Measurements from ENCODE around the gene FAM193A.
"Not testable (repeated sequence)": the region's sequence is repeated elsewhere in the genome, so short reads cannot be mapped to it uniquely, and the experiment has no call there.

The FAM193A gene

GRCh38 chr4:2516635-2517034, 19.8 kb upstream of the FAM193A start:
- DNase-seq = no peak

GRCh38 chr4:2526559-2526958, 9.9 kb upstream of the FAM193A start:
- DNase-seq = no peak

GRCh38 chr4:2534904-2535375, 1.5 kb upstream of the FAM193A start:
- DNase-seq = no peak

GRCh38 chr4:2535376-2536192, 863 bp upstream of the FAM193A start:
- DNase-seq = peak in 3 of 4 experiments; percentile 33 to 54 (median 45)

- peak in 2 of 4 experiments; percentile 19 to 44 for DNase-seq
Observed at GRCh38 chr4:2537011-2537830, 774 bp downstream of the FAM193A start.

GRCh38 chr4:2543580-2544191, 7.2 kb downstream of the FAM193A start:
- not testable (repeated sequence) for DNase-seq

- no peak for DNase-seq
Observed at GRCh38 chr4:2545321-2546013, 9.0 kb downstream of the FAM193A start.

- DNase-seq = no peak
Observed at GRCh38 chr4:2546286-2546823, 9.9 kb downstream of the FAM193A start.

GRCh38 chr4:2546961-2547691, 10.7 kb downstream of the FAM193A start:
- not testable (repeated sequence) for DNase-seq

GRCh38 chr4:2551118-2551517, 14.7 kb downstream of the FAM193A start:
- DNase-seq = no peak

- no peak for DNase-seq
Observed at GRCh38 chr4:2552806-2553205, 16.4 kb downstream of the FAM193A start.

- no peak for DNase-seq
Observed at GRCh38 chr4:2558301-2558700, 21.9 kb downstream of the FAM193A start.

- DNase-seq = no peak
Observed at GRCh38 chr4:2560167-2560566, 23.7 kb downstream of the FAM193A start.

- no peak for DNase-seq
Observed at GRCh38 chr4:2565533-2565932, 29.1 kb downstream of the FAM193A start.

- no peak for DNase-seq
Observed at GRCh38 chr4:2570036-2570435, 33.6 kb downstream of the FAM193A start.

GRCh38 chr4:2570551-2571222, 34.2 kb downstream of the FAM193A start:
- DNase-seq = peak in 2 of 4 experiments; percentile 40 to 47

GRCh38 chr4:2572076-2572475, 35.6 kb downstream of the FAM193A start:
- DNase-seq = no peak

GRCh38 chr4:2572866-2573265, 36.4 kb downstream of the FAM193A start:
- no peak for DNase-seq

- DNase-seq = no peak
Observed at GRCh38 chr4:2574009-2574408, 37.6 kb downstream of the FAM193A start.

GRCh38 chr4:2574863-2575262, 38.4 kb downstream of the FAM193A start:
- no peak for DNase-seq

GRCh38 chr4:2576290-2576689, 39.8 kb downstream of the FAM193A start:
- DNase-seq = no peak
